H1 (cell line): ENCODE data around the gene TP53. TPM values are rescaled to one million over a fixed set of nuclear protein-coding genes. Genes with fewer than 3 reads are reported as not detected.
A peak's percentile ranks its signal among the peaks of the same experiment; 100 is the strongest.

ENCODE experiments used
- CTCF ChIA-PET: fragments of 300-600 bp; sonication (Branson Sonifier 250); formaldehyde crosslinking; loops from one replicate; lab custom pipeline; 2021; ENCODE audit not compliant: partially characterized antibody; lab: Charles Lee
- POLR2A ChIA-PET: fragments of 300-600 bp; sonication (Branson Sonifier 250); formaldehyde crosslinking; loops from one replicate; lab custom pipeline; 2021; ENCODE audit warnings: inconsistent platforms; ENCODE audit not compliant: partially characterized antibody; lab: Charles Lee
- DNase-seq, 2 experiments: peaks; one replicate each; pipeline versions ENCODE4 v3.0.0 to v3.0.0-alpha.2; 2010 to 2022; ENCODE audit warnings: low spot score in 2 of 2, low read depth in 1 of 2, mixed read lengths in 1 of 2
- FAIRE-seq: peaks from 2 replicates; lab custom pipeline; 2011; peaks lifted over from hg19 to GRCh38; lab: Jason Lieb, UNC
- H2AFZ ChIP-seq: 2 replicates; pipeline ENCODE4 v1.8.1; 2012; ENCODE audit warnings: low read length, inconsistent platforms
- H2AK5ac ChIP-seq: 2 replicates; pipeline ENCODE4 v1.6.1; 2013; ENCODE audit warnings: low read depth, low read length
- H2BK120ac ChIP-seq: replicated peaks from 2 replicates; pipeline ENCODE3; 2013; ENCODE audit warnings: low read depth, low read length, inconsistent platforms
- H2BK12ac ChIP-seq: 2 replicates; pipeline ENCODE4 v1.6.1; 2013; ENCODE audit warnings: low read depth, low read length
- H2BK15ac ChIP-seq: 2 replicates; pipeline ENCODE4 v1.6.1; 2013; ENCODE audit warnings: low read length
- H2BK20ac ChIP-seq: 2 replicates; pipeline ENCODE4 v1.6.1; 2013; ENCODE audit warnings: low read length
- H2BK5ac ChIP-seq: 2 replicates; pipeline ENCODE4 v1.6.1; 2013; ENCODE audit warnings: low read depth, low read length
- H3K14ac ChIP-seq: 2 replicates; pipeline ENCODE4 v1.6.1; 2013; ENCODE audit warnings: inconsistent platforms; ENCODE audit not compliant: insufficient read length
- H3K18ac ChIP-seq: 2 replicates; pipeline ENCODE4 v1.6.1; 2013; ENCODE audit warnings: low read length; ENCODE audit errors: extremely low read depth
- H3K23ac ChIP-seq: 2 replicates; pipeline ENCODE4 v1.6.1; 2013; ENCODE audit warnings: inconsistent platforms; ENCODE audit not compliant: insufficient read length
- H3K23me2 ChIP-seq: 2 replicates; pipeline ENCODE4 v1.6.1; 2013; ENCODE audit warnings: low read depth, low read length
- H3K27ac ChIP-seq: 2 replicates; pipeline ENCODE4 v1.6.1; 2011; ENCODE audit warnings: low read depth, low read length, inconsistent platforms
- H3K27me3 ChIP-seq, 4 experiments: replicated peaks in 1 of 4; 1 replicate in 1 of 4; 2 replicates in 3 of 4; pipeline versions ENCODE4 v1.6.1 to v1.8.1; 2011 to 2013; ENCODE audit warnings: low read length in 3 of 4, mild to moderate bottlenecking in 3 of 4, inconsistent platforms in 2 of 4, mixed read lengths in 2 of 4, moderate library complexity in 1 of 4; ENCODE audit not compliant: control insufficient read depth in 3 of 4, insufficient read depth in 3 of 4; ENCODE audit errors: extremely low read depth in 1 of 4
- H3K36me3 ChIP-seq, 4 experiments: 2 replicates each; pipeline versions ENCODE4 v1.6.1 to v1.8.1; 2011 to 2013; ENCODE audit warnings: mild to moderate bottlenecking in 4 of 4, low read length in 3 of 4, moderate library complexity in 2 of 4, control low read depth in 1 of 4, inconsistent platforms in 1 of 4; ENCODE audit not compliant: insufficient read depth in 4 of 4, control insufficient read depth in 2 of 4
- H3K4ac ChIP-seq: replicated peaks from 2 replicates; pipeline ENCODE3; 2013; ENCODE audit warnings: low read length, low read depth, mixed read lengths, inconsistent platforms; ENCODE audit not compliant: insufficient read length
- H3K4me1 ChIP-seq, 4 experiments: replicated peaks in 1 of 4; 1 replicate in 1 of 4; 2 replicates in 3 of 4; pipeline versions ENCODE4 v1.6.1 to v1.8.1; 2011 to 2013; ENCODE audit warnings: low read length in 3 of 4, inconsistent platforms in 2 of 4, mixed read lengths in 1 of 4; ENCODE audit not compliant: insufficient read depth in 4 of 4, control insufficient read depth in 3 of 4
- H3K4me2 ChIP-seq, 2 experiments: 2 replicates each; pipeline versions ENCODE4 v1.6.1 to v1.8.1; 2011 to 2013; ENCODE audit warnings: low read depth in 2 of 2, low read length in 2 of 2, control low read depth in 1 of 2, inconsistent platforms in 1 of 2, mild to moderate bottlenecking in 1 of 2; ENCODE audit not compliant: insufficient read depth in 1 of 2
- H3K4me3 ChIP-seq, 4 experiments: fragments of 200-600, 300-600 bp in 1 of 4; sonication (generic), shearing (Covaris generic), sonication (Bioruptor Twin) in 1 of 4; 2 replicates each; pipeline versions ENCODE4 v1.5.1 to v1.8.1; 2011 to 2016; ENCODE audit warnings: low read length in 4 of 4, low read depth in 3 of 4, control low read depth in 2 of 4, inconsistent platforms in 2 of 4, mild to moderate bottlenecking in 2 of 4, mixed read lengths in 1 of 4, moderate library complexity in 1 of 4; ENCODE audit not compliant: insufficient read depth in 2 of 4; ENCODE audit errors: extremely low read depth in 1 of 4
- H3K56ac ChIP-seq: replicated peaks from 2 replicates; pipeline ENCODE3; 2013; ENCODE audit warnings: low read depth, mild to moderate bottlenecking, mixed read lengths, low read length, inconsistent platforms; ENCODE audit not compliant: insufficient read length
- H3K79me1 ChIP-seq: 2 replicates; pipeline ENCODE4 v1.6.1; 2013; ENCODE audit warnings: low read depth, low read length, control low read depth
- H3K79me2 ChIP-seq, 2 experiments: 2 replicates each; pipeline versions ENCODE4 v1.6.1 to v1.8.1; 2012 to 2013; ENCODE audit warnings: low read length in 2 of 2, mild to moderate bottlenecking in 2 of 2, inconsistent platforms in 1 of 2; ENCODE audit not compliant: insufficient read depth in 2 of 2, control insufficient read depth in 1 of 2
- H3K9ac ChIP-seq, 4 experiments: replicated peaks in 1 of 4; 1 replicate in 1 of 4; 2 replicates in 3 of 4; pipeline versions ENCODE4 v1.6.1 to v1.8.1; 2011 to 2013; ENCODE audit warnings: low read depth in 3 of 4, low read length in 3 of 4, control low read depth in 2 of 4, mild to moderate bottlenecking in 2 of 4, moderate library complexity in 2 of 4, inconsistent platforms in 1 of 4; ENCODE audit errors: extremely low read depth in 1 of 4
- H3K9me3 ChIP-seq, 2 experiments: 2 replicates each; pipeline versions ENCODE4 v1.6.1 to v1.8.1; 2012 to 2013; ENCODE audit warnings: mild to moderate bottlenecking in 2 of 2, moderate library complexity in 2 of 2, control low read depth in 1 of 2, inconsistent platforms in 1 of 2, low read depth in 1 of 2, low read length in 1 of 2, mixed read lengths in 1 of 2; ENCODE audit not compliant: insufficient read depth in 2 of 2
- H4K20me1 ChIP-seq, 2 experiments: replicated peaks in 1 of 2; 2 replicates each; pipeline versions ENCODE3 to v1.8.1; 2011 to 2013; ENCODE audit warnings: inconsistent platforms in 2 of 2, low read length in 2 of 2, mild to moderate bottlenecking in 1 of 2; ENCODE audit not compliant: insufficient read depth in 2 of 2, control insufficient read depth in 1 of 2
- H4K5ac ChIP-seq: 2 replicates; pipeline ENCODE4 v1.6.1; 2013; ENCODE audit warnings: low read length, low read depth, mixed read lengths, inconsistent platforms; ENCODE audit not compliant: insufficient read length
- H4K8ac ChIP-seq: 2 replicates; pipeline ENCODE4 v1.8.0; 2013; ENCODE audit warnings: mild to moderate bottlenecking, moderate library complexity, low read length, inconsistent platforms; ENCODE audit not compliant: insufficient read depth; ENCODE audit errors: extremely low read depth
- H4K91ac ChIP-seq: replicated peaks from 2 replicates; pipeline ENCODE3; 2013; ENCODE audit warnings: low read length, mixed read lengths, inconsistent platforms; ENCODE audit not compliant: insufficient read length
- POLR2A ChIP-seq, 2 experiments: IDR thresholded peaks; 1 replicate in 1 of 2; 2 replicates in 1 of 2; pipeline ENCODE4 v1.6.1; 2011; ENCODE audit warnings: low read depth in 2 of 2, low read length in 2 of 2, mild to moderate bottlenecking in 2 of 2; ENCODE audit errors: control extremely low read depth in 1 of 2
- RAD21 ChIP-seq, 2 experiments: IDR thresholded peaks in 1 of 2; conservative IDR thresholded peaks in 1 of 2; 2 replicates each; pipeline ENCODE4 v1.6.1; 2011; ENCODE audit warnings: low read depth in 2 of 2, low read length in 2 of 2, improper control_type of control experiment in 1 of 2, inconsistent platforms in 1 of 2, mild to moderate bottlenecking in 1 of 2, moderate library complexity in 1 of 2
- RNF2 ChIP-seq: fragments of 200-900, 300-1000 bp; sonication (generic); IDR thresholded peaks from 2 replicates; pipeline ENCODE4 v1.7.1; 2016; ENCODE audit warnings: borderline replicate concordance, low read depth, mild to moderate bottlenecking, antibody characterized with exemption, low read length; ENCODE audit not compliant: poor library complexity, severe bottlenecking; ENCODE audit errors: missing control alignments
- TCF12 ChIP-seq: IDR thresholded peaks from 2 replicates; pipeline ENCODE4 v1.6.1; 2011; ENCODE audit warnings: low read depth, mild to moderate bottlenecking, low read length
- whole genome bisulfite sequencing, 2 experiments: shearing (Covaris generic) in 1 of 2; methylation state at CpG; one replicate each; pipeline versions ENCODE4 v1.1.6 to v1.1.7; 2013 to 2015; ENCODE audit warnings: low lambda C conversion rate in 2 of 2, mixed read lengths in 2 of 2, inconsistent platforms in 1 of 2, low coverage in 1 of 2, missing lambda C conversion rate in 1 of 2; ENCODE audit not compliant: insufficient replicate concordance in 2 of 2, insufficient coverage in 1 of 2, insufficient read length in 1 of 2; ENCODE audit errors: extremely low coverage in 1 of 2, missing lambda C conversion rate in 1 of 2; 5-methylcytosine and 5-hydroxymethylcytosine counted together
- polyA plus RNA-seq, 7 experiments: library from polyadenylated mRNA; depleted of rRNA in 3 of 7; stranded (reverse) in 5 of 7; unstranded in 2 of 7; fragments of >200 nt in 5 of 7; fragments of 200-250 nt in 2 of 7; gene quantifications; 1 replicate in 5 of 7; 2 replicates in 1 of 7; 4 replicates in 1 of 7; pipeline versions ENCODE4 v1.2.1 to v1.2.3, GENCODE V29; 2011 to 2013; ENCODE audit warnings: missing spikeins in 2 of 7, mixed read lengths in 2 of 7
- total RNA-seq: library from RNA; stranded (reverse); fragmentation: NEBNext Ultra II Directional; extraction: Animal tissue kit (Norgen Biotek cat#: 25700); gene quantifications from 2 replicates; pipeline ENCODE4 v1.2.1, GENCODE V29; 2021

The TP53 gene
- total and polyA plus RNA-seq, 2 of the 8 experiments (the other 6 are each of a cell fraction or from before 2014, with no cell fraction given): 143 to 198 TPM

DNA sequence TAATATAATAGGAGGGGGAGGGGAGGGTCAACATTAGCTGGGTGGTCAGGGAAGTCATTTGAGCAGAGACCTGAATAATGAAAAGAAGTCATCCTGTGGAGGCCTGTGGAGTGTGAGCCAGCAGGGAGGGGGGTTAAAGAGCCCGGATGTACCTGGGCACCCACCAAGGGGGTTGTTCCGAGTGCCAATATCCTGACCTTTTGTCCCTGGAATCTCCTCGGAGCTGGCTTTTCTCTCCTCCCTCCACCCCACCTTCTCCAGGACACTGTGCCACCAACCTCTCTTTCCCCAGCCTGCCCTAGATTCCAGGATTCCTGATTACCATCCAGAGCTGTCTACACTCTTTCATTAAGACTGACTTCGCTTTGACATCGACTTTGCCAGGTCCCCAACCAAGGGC is 51.1 kb downstream of the TP53 start:
- no peak overlapping the region for H3K4ac ChIP-seq
- no peaks in the 10 kb centered on the region for H3K27me3 ChIP-seq
- TF ChIP-seq POLR2A (IDR thresholded peaks at IDR 0.05; ENCODE audit: control extremely low read depth in 1 of 2, low read depth in 2 of 2, low read length in 2 of 2): no peak
- TF ChIP-seq RAD21 (IDR thresholded peaks at IDR 0.05 in 1 of 2, conservative IDR thresholded peaks at IDR 0.05 in 1 of 2; ENCODE audit: low read depth in 2 of 2, low read length in 2 of 2): no peak
- no peak for TF ChIP-seq TCF12
- TF ChIP-seq RNF2: no peak
- TF ChIP-seq, all 59 proteins: peak for 0
- no peaks in the 10 kb centered on the region; a peak in 1 of 4 replicates for H3K9me3 ChIP-seq
- H3K23ac ChIP-seq: no peak overlapping the region
- H2BK5ac ChIP-seq: peak overlapping the region; percentile 49; the same call in 1 of the 2 replicates
- 0 out of 2 replicates have a peak overlapping the region, but pooled peaks have one; percentile 16 for H2AFZ ChIP-seq
- 0 out of 2 replicates have a peak overlapping the region, but pooled peaks have one; percentile 4 for H3K18ac ChIP-seq
- no peak overlapping the region for H3K4me3 ChIP-seq
- no peak overlapping the region for H4K5ac ChIP-seq
- H3K79me1 ChIP-seq: no peaks in the 10 kb centered on the region
- H3K14ac ChIP-seq: no peak overlapping the region
- peaks cover 0 to 9% (median 3%) of the 10 kb centered on the region in 4 experiments; a peak in 3 of 7 replicates for H3K4me1 ChIP-seq
- no peak overlapping the region for H3K9ac ChIP-seq
- H2BK20ac ChIP-seq: peak overlapping the region; percentile 21; the same call in 1 of the 2 replicates
- no peak overlapping the region for H3K56ac ChIP-seq
- H4K8ac ChIP-seq: no peak overlapping the region
- no peaks in the 10 kb centered on the region for H3K79me2 ChIP-seq
- H4K20me1 ChIP-seq: no peaks in the 10 kb centered on the region
- FAIRE-seq: no peak
- CTCF ChIA-PET: interaction anchor here (0.6 to 15.7 kb wide), 8 partner anchors 18 to 1087 kb away, joined by 3 to 332 read pairs (median 45); partner anchors contain the start of genes ATP1B2, DNAH2, SOX15 and TP53
- peak overlapping the region in 1 of 2 experiments; percentile 17; a peak in 1 of 4 replicates for H3K4me2 ChIP-seq
- DNase-seq: no peak
- H4K91ac ChIP-seq: no peak overlapping the region
- POLR2A ChIA-PET: interaction anchor here (1.6 to 79.4 kb wide), 2 partner anchors 9 to 31 kb away, joined by 11 to 2272 read pairs; partner anchors contain the start of genes ATP1B2, SAT2, TP53 and WRAP53
- H2AK5ac ChIP-seq: no peak overlapping the region
- peak overlapping the region; percentile 55; the same call in 1 of the 2 replicates for H2BK12ac ChIP-seq
- no peak overlapping the region; the same call in 1 of the 2 replicates for H2BK15ac ChIP-seq
- no peak overlapping the region for H3K27ac ChIP-seq
- H3K36me3 ChIP-seq: no peaks in the 10 kb centered on the region
- WGBS, 2 experiments: 82% methylated on average over 5 of the region's 5 CpGs; no CpG with 5 or more reads in 1 of the 2 experiments
- H3K23me2 ChIP-seq: no peaks in the 10 kb centered on the region
- no peak overlapping the region for H2BK120ac ChIP-seq
